A549 treated with RU486 at 1 μM for 4 hours (cell line): ENCODE results near the gene IFNA10. TPM values are rescaled to one million over a fixed set of nuclear protein-coding genes. Genes with fewer than 3 reads are reported as not detected.

Source experiments
- total RNA-seq: library from RNA; stranded (reverse); fragments of 200-300 nt; extraction: Qiagen RNA extraction; gene quantifications from 5 replicates; pipeline ENCODE4 v1.2.3, GENCODE V29; 2022; ENCODE audit warnings: low read depth

IFNA10 gene
- total RNA-seq = not detected in 5 replicates

GRCh38 chr9:21207043-21207442 is at the start of gene IFNA10:
IFNA10 (minus strand) TSS chr9:21207143; CDS start chr9:21207097, 46 bp downstream.

DNA sequence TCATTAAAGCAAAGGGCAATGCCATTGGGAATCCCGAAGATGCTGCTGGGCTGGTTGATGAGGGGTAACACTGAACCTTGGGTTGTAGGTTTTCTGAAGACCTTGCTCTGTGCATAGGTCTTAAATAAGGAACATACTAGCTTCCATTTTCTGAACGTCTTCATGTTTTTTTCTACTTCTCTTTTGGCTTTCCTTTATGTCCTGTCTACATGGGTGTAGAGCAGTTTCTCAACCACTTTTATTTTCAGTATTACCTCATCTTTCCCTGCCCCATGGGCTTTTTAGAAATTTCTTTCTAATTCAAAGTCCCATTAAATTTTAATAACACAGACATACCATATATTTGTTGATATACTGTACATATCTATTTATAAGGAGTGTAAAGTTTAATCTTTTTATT is 33.0 kb upstream of the IFNA10 start, which contains the start of gene IFNA14:
Gene IFNA14 (minus strand): TSS at position 95 of the 400 bp plus-strand sequence. CDS start 70 bp downstream, at position 25.

GRCh38 chr9:21228122-21228521 is 21.2 kb upstream of the IFNA10 start, which contains the start of gene IFNA17:
IFNA17 (minus strand) TSS chr9:21228222; CDS start chr9:21228173, 49 bp downstream.

DNA sequence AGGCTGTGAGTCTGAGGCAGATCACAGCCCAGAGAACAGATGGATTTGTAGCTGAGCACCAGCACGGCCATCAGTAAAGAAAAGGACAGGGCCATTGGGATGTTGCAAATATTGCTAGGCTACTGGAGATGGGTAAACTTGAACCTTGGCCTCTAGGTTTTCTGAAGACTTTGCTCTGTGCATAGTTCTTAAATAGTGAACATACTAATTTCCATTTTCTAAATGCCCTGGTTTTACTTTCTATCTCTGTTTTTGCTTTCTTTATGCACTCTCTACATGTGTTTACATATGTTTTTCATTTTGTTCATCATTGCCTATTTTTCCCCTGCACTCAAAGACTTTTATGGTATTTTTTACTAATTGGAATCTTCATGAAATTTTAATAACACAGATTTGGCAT is 10.3 kb upstream of the IFNA10 start, which contains the start of gene IFNA16:
Gene IFNA16 (minus strand): TSS at position 101 of the 400 bp plus-strand sequence. CDS start 6 bp downstream, at position 95.

DNA sequence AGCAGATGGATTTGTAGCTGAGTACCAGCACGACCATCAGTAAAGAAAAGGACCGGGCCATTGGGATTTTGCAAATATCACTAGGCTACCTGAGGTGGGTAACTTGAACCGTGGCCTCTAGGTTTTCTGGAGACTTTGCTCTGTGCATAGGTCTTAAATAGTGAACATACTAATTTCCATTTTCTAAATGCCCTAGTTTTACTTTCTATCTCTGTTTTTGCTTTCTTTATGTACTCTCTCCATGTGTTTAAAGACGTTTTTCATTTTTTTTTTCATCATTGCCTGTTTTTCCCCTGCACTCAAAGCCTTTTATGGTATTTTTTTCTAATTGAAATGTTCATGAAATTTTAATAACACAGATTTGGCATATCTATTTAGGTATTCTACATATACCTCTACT is 4.8 kb downstream of the IFNA10 start, which contains the start of gene IFNA7:
Gene IFNA7 (minus strand): TSS at position 101 of the 400 bp plus-strand sequence. CDS start 40 bp downstream, at position 61.

GRCh38 chr9:21187487-21187886 is 19.5 kb downstream of the IFNA10 start, which contains the start of gene IFNA4:
IFNA4 (minus strand) TSS chr9:21187587; CDS start chr9:21187531, 56 bp downstream.

DNA sequence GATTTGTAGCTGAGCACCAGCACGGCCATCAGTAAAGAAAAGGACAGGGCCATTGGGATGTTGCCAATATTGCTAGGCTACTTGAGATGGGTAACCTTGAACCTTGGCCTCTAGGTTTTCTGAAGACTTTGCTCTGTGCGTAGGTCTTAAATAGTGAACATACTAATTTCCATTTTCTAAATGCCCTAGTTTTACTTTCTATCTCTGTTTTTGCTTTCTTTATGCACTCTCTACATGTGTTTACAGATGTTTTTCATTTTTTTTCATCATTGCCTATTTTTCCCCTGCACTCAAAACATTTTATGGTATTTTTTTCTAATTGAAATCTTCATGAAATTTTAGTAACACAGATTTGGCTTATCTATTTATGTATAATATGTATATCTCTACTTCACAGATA is 40.4 kb downstream of the IFNA10 start, which contains the start of gene IFNA21:
Gene IFNA21 (minus strand): TSS at position 101 of the 400 bp plus-strand sequence. CDS start 48 bp downstream, at position 53.

Other genes starting within 250 kb of the IFNA10 start
- 0.53 to 1.2 TPM (median 1.0 TPM) in 5 replicates for gene HACD4, start 175.5 kb downstream of the IFNA10 start, total RNA-seq
- gene IFNB1, start 129.2 kb downstream of the IFNA10 start, total RNA-seq = 0.23 TPM in 1 of 5 replicates, not detected in the others
- gene IFNW1, start 65.3 kb downstream of the IFNA10 start, total RNA-seq = not detected in 5 replicates
- gene IFNA21, start 40.5 kb downstream of the IFNA10 start, total RNA-seq = not detected in 5 replicates
- not detected in 5 replicates for gene IFNA4, start 19.6 kb downstream of the IFNA10 start, total RNA-seq
- not detected in 5 replicates for gene IFNA7, start 4.9 kb downstream of the IFNA10 start, total RNA-seq
- gene IFNA16, start 10.2 kb upstream of the IFNA10 start, total RNA-seq = not detected in 5 replicates
- not detected in 5 replicates for gene IFNA17, start 21.1 kb upstream of the IFNA10 start, total RNA-seq
- gene IFNA14, start 32.9 kb upstream of the IFNA10 start, total RNA-seq = not detected in 5 replicates
- not detected in 5 replicates for gene IFNA5, start 98.2 kb upstream of the IFNA10 start, total RNA-seq
- 9.0 to 18.8 TPM (median 17.2 TPM) in 5 replicates for gene KLHL9, start 128.3 kb upstream of the IFNA10 start, total RNA-seq
- gene IFNA6, start 143.7 kb upstream of the IFNA10 start, total RNA-seq = not detected in 5 replicates
- gene IFNA13, start 160.9 kb upstream of the IFNA10 start, total RNA-seq = not detected in 5 replicates
- gene IFNA2, start 178.3 kb upstream of the IFNA10 start, total RNA-seq = not detected in 5 replicates
- not detected in 5 replicates for gene IFNA8, start 202.0 kb upstream of the IFNA10 start, total RNA-seq
- not detected in 5 replicates for gene IFNA1, start 233.3 kb upstream of the IFNA10 start, total RNA-seq